NCI-H2107 treated with DMSO at 0.1 percent for 48 hours (cell line): ENCODE data around the gene LNP1.

Experiments used
- DNase-seq: peaks from one replicate; lab custom pipeline; 2025; ENCODE audit not compliant: unreplicated experiment; lab: John Stamatoyannopoulos, UW

LNP1 gene

GRCh38 chr3:100399341-100400071 lies 1.8 kb upstream of the LNP1 start:
- no peak for DNase-seq

- DNase-seq = no peak
Observed at GRCh38 chr3:100400419-100400779, 940 bp upstream of the LNP1 start.

- no peak for DNase-seq
Observed at GRCh38 chr3:100401674-100402041, 319 bp downstream of the LNP1 start.

GRCh38 chr3:100402256-100402655 lies 917 bp downstream of the LNP1 start:
- peak; percentile 32 for DNase-seq

GRCh38 chr3:100402891-100403290 lies 1.6 kb downstream of the LNP1 start:
- no peak for DNase-seq

GRCh38 chr3:100403362-100404249 lies 2.3 kb downstream of the LNP1 start:
- no peak for DNase-seq

GRCh38 chr3:100404250-100404548 lies 2.9 kb downstream of the LNP1 start:
- DNase-seq = no peak

GRCh38 chr3:100407164-100407563 lies 5.8 kb downstream of the LNP1 start:
- DNase-seq = no peak

- no peak for DNase-seq
Observed at GRCh38 chr3:100407977-100408532, 6.7 kb downstream of the LNP1 start.

- DNase-seq = no peak
Observed at GRCh38 chr3:100411091-100411982, 10.0 kb downstream of the LNP1 start.

GRCh38 chr3:100412912-100413590 lies 11.7 kb downstream of the LNP1 start:
- no peak for DNase-seq

- no peak for DNase-seq
Observed at GRCh38 chr3:100413613-100414012, 12.3 kb downstream of the LNP1 start.

GRCh38 chr3:100416176-100416575 lies 14.8 kb downstream of the LNP1 start:
- no peak for DNase-seq

GRCh38 chr3:100416863-100417262 lies 15.5 kb downstream of the LNP1 start:
- no peak for DNase-seq

GRCh38 chr3:100419406-100419805 lies 18.1 kb downstream of the LNP1 start:
- no peak for DNase-seq

GRCh38 chr3:100420885-100421284 lies 19.5 kb downstream of the LNP1 start:
- DNase-seq = no peak

GRCh38 chr3:100423611-100424010 lies 22.3 kb downstream of the LNP1 start:
- DNase-seq = no peak

- DNase-seq = no peak
Observed at GRCh38 chr3:100424261-100424660, 22.9 kb downstream of the LNP1 start.

- DNase-seq = no peak
Observed at GRCh38 chr3:100425316-100425715, 24.0 kb downstream of the LNP1 start.

- no peak for DNase-seq
Observed at GRCh38 chr3:100426067-100426682, 24.8 kb downstream of the LNP1 start.
